SIG-M5 (cell line): ENCODE data around the gene KLF6.
A peak's percentile ranks its signal among the peaks of the same experiment; 100 is the strongest.

Source experiments
- DNase-seq: peaks from one replicate; lab custom pipeline; 2025; lab: John Stamatoyannopoulos, UW

The KLF6 gene

DNA sequence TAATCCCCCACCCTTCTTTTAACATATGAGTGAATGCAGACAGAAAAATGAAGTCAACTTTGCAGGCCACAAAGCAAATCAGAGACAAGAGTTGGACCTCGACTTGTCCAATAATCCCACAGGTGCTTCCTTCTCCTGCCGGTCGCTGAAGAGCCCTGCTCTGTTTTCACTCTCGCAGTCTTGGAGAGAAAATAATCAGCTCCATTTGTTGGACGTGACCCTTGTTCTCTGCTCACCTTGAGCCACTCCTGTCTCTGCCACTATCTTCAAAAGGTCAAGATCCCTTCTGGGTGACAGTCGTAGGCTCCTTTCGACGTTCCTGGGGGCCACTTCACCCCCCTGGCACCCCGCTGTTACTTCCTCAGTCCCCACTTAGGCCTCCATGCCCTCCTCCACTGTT lies 2.8 kb upstream of the KLF6 start:
- no peak for DNase-seq

DNA sequence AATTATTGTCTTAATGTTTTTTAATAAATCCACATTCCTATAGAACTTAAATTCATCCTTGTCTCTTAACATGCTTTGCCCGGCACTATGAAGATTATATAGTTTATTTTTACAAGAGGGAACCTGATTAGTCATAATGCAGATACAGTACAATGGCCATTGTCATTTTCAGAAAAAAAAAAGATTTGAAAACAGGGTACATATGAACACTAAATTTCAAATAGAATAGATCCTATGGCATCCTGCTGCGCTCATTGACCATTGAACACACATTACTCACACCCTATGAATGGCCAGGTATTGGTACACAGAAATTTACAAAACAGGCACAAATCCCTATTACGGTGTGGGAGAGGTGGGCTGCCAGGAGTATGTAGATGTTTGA lies 2.0 kb upstream of the KLF6 start:
- DNase-seq: no peak

DNA sequence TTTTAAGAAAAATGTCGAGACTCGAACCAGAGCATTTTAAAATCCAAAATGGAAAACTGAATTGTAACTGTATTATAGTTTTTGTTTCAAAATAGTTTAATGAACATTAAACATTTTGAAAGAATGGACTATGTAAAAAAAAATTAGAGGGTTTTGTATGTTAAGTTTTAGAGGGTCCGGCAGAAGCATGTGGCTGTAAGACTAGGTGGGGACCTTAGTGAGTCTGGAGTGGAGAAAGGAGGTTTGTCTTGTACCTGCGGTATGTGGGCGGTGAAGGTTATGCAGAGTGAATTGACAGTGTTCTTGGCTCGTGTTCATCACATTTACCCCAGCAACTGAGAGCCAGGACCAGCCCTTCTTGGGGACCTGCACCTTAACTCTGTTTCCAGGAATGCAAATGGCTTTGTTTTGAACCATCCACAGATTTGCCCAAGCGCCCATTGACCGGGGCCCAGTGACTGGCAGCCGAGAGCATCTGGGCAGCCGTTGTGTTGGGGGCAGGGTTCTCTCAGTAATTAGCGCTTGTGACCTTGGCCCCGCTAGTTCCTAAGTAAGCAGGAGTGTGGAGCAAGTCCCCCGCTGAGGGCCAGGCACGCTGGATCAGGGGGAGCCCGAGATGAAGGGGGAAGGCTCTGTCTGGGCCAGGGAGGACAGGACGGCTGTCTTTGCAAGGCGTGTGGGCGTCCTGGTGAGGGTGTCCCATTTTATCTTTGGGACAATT lies 1.4 kb upstream of the KLF6 start:
- DNase-seq: no peak

DNA sequence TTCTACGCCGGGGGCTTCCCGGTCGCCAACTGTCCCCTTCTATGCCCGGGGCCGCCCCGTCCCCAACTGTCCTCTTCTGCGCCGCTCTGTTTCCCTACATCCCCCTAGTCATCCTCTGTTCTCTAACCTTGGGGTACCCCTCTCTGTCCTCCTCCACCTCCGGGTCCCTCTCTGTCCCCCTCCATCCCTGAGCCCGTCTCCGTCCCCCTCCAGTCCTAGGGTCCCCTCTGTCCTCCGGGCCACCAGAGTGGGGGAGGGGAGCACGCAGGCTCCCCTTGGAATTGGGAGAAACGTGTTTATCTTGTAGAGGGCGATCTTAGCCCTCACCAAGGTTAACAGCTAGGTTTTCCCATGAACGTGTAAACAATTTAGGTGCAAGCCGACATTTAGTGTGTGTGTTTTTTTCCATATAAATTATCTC lies 852 bp upstream of the KLF6 start:
- no peak for DNase-seq

DNA sequence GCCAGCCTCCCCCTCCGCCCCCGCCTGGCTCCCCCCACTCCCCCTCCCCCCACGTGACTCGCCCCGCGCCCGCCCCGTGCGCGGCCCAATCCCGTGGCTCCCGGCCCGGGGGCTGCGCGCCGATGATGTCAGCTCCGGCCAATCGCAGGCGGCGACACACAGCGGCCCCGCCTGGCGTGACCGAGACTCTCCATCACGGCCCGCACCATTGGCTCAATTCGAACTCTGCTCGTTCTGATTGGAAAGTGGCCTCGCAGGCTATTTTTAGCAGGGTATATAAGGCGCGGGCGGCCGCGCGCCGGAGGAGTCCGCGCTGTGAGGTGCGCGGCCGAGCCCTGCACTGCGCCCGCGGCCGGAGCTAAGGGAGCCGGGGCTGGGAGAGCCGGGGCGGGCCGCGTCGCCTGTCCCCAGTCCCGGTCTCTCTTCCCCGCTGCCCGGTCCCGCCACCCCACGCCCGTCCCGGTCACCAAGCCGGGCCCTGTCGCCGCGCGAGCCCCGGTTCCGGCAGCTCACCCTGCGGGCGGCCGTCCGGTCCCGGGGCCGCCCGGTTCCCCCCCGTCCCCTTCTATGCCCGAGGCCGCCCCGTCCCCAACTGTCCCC lies 342 bp upstream of the KLF6 start:
- DNase-seq: peak; percentile 62

DNA sequence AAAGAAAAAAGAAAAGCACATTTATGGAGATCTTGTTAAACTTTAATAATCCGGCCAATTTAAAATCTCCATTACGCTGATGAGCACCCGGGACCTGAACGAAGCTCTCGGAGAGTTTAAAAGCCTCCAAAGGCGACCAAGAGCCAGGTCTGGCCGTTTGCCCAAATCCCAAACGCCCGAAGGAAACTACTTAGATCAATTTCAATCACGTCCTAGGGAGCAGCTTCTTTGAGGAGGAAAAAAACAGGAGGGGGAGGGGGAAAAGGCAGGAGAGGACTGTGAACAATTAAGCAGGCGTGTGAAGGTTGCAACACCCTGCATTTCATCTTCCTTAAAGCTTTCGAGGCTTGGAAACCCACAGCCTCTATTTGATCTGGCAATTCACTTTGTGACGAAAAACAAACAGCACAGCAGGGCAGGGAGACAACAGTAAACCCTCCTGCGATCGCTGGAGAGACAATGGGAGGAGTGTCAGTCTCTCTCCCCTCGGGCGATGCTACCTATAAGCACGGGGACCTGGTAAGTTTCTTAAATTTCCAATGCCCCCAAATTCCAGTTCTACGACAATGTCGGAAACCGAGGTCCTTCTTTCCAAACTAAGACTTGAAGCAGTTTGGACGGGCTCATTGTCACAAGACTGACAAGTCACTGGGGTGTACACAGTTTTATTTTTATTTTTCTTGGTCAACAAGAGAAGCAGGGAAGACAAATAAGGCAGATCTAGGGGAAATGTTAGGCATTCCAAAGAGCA lies 1.2 kb downstream of the KLF6 start:
- DNase-seq: peak; percentile 43

DNA sequence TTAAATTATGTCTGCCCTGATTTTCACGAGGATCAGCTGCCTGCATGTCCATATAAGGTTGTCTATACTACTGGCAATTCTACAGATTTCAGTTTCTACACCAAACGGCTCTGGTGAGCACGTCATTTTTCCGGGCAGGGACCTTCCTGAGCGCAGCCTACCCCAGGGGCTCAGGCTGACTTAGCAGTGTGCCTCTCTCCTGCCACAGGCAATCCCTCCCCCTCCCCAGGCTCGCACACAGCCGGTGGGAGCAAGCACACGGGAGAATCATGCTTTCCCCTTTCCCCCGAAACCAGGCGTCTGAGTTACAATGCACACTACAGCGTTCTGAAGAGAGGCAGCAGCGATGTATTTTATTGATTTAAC lies 1.7 kb downstream of the KLF6 start:
- no peak for DNase-seq

DNA sequence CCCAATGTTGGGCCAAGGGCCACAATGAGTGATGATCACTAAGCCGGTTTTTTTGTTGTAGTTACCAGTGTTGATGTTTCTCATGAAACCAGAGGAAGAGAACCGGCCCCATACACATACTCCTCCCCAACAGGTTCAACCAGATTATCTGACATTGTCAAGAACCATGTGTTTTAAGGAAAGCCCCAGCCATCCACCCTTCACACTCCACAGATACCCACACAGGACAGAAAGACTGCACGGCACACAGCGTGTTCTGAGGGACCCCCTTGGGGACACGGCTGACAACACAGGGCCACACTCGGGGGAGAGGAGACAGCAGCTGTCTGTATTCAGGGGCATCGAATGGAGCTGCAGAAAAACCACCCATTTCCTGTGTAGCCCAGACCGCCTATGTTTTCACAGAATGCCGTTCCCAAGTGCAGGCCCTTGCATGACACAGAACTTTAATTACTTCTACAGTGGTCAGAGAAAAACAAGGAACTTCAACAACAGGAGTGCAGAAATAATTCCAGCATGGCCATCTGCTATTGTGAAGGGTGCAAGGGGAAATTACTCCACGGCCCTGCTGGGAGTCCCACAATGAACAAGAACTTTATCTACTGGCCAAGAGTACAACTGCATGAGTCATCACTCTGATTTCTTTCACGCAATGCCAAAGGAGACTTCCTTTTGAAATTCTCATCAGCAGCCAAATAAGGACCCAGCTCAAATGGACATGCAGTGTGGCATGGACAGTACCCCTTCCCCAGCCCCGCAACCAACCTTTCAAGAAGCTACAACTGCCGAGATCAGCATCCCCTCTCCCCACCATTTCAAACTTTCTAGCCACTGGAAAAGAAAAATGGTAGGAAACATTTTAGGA lies 2.3 kb downstream of the KLF6 start:
- DNase-seq: peak; percentile 54

DNA sequence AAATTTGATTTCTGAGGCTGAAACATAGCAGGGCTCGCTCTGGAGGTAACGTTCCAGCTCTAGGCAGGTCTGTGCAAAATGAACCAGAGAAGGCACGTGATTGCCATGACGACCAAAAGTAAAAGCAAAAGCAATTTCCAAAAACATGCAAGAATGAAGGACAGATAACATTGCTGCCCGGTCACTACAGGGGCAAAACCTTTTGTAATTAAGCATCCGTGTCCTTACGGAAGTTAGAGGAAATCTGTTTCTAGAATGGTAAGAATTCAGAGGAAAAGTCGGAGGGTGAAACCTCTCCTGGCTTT lies 2.9 kb downstream of the KLF6 start:
- no peak for DNase-seq

DNA sequence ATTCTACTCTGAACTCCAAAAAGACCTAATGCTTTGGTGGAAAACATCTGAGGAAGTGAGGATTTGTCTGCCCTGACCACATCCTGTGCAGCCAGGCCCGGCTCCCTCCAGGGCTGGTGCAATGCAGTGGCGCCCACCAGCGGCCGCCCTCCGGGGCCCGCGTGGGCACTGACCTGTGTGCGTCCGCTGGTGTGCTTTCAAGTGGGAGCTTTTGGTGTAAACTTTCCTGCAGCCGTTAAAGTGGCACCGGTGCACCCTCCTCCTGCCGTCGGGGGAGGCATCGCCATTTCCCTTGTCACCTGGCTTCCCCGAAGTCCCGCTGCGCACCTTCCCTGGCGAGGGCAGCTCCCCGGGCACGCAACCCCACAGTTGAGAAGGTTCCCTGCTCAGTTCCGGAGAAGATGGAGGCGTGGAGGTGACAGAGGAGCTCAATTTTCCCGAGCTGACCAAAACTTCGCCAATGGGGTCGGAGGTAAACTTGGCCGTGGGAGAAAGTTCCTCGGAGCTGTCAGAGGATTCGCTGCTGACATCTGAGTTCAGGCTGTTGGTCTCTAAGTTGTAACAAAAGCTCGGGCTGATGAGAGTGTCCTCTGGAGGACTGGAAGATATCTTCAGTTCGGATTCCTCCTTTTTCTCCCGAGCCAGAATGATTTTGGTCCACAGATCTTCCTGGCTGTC lies 3.4 kb downstream of the KLF6 start:
- DNase-seq: no peak

DNA sequence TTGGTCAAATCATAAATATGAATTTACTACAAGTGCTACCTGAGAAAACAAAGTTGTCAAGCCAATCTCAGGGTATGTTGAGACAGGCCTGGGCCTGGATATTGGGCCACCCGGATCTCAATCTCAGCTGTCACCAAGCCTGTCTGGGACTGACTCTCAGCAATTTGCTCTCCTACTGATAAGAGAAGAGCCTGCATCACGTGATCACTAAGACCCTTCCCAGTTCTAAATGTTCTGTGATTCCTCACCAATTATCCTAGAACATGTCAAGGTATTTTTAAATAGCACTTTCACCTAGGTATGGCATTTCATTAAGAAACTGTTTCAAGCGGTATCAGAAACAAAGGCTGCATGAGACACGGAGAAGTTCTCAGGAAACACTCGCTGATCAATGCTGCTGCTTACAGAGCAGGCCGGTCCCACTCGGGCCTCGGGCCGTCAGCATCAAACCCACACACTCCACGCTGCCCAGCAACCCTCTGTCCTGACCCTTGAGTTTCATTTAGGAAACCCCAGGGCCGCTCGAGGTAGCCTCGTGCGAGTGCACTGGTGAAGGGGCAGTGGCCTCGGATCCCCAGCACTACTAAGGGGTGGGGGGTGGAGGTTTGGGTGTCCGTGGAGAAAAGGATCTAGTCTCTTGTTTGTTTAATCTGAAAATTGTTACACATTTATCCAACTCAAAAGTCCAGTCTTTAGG lies 4.1 kb downstream of the KLF6 start:
- no peak for DNase-seq

DNA sequence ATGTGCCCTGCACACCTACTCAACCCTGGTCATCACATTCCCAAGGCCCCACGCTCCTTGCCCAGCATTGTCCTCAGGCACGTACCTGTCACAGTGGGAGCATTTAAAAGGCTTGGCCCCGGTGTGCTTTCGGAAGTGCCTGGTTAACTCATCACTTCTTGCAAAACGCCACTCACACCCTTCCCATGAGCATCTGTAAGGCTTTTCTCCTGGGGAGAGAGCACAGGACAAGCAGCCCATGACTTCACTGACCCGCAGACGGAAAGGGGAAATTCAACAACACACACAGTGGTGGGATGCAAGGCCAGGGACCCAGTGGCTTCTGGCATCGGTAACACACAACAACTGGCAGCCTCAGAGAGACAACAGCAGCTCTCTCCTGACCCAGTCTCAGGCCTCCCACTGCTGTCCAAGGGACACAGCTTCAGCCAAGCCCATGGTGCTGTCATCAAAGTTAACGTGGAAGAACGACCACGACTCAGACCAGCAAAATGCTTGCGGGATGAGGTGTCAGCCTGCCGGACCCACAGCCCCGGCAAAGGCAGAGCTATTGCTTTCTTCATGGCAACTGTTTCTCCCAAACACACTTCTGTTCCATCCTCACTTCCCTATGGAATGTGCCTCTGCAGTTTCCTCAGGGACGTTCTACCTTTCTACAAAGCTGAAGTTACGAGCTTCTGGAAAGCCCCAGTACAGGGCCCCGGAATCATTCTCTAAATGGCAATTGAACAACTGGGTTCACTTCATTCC lies 4.8 kb downstream of the KLF6 start:
- no peak for DNase-seq

DNA sequence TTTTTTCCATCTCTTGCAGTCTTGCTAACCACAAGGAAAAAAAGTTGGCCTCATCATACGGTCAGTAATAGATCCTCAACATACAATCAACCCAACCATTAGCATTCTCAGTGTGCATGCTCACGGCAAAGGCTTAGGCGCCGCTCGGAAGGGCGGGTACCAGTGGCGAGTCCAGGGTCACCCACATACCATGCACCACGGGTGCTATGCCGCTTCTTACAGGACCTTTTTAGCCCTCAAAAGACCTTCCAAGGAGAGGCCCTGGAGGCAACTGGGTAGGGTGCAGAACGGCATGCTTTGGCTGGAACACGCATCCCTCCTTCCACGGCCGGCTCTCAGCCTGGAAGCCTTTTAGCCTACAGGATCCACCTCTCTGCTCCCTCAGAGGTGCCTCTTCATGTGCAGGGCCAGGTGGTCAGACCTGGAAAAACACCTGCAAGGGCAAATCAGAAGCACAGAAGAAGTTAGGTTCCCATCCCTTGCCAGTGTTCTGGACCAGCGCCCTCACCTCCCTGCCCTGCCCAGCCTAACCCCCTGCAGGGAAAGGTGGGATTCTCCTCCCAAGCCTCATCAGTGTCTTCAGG lies 5.8 kb downstream of the KLF6 start:
- DNase-seq: no peak

DNA sequence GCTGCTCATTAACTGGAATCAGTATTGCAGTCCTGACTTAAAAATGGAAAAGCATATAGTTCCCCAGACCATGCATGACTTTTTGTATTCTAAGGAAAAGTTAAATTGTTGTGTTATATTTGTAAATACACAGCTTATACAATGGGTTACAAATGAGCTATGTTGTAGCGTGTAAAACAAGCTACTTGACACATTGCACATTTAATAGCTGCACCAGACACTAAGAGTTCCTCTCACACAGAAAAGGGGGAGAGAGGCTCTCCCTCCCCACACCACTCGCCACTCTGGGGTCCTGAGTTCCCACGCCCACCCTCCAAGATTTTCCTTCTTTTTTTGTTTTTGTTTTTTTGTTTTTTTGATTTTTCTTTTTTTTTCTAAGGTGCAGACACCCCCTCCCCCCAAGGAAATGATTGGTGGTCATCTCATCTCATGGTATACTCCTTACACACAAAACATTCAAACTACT lies 6.3 kb downstream of the KLF6 start:
- no peak for DNase-seq

DNA sequence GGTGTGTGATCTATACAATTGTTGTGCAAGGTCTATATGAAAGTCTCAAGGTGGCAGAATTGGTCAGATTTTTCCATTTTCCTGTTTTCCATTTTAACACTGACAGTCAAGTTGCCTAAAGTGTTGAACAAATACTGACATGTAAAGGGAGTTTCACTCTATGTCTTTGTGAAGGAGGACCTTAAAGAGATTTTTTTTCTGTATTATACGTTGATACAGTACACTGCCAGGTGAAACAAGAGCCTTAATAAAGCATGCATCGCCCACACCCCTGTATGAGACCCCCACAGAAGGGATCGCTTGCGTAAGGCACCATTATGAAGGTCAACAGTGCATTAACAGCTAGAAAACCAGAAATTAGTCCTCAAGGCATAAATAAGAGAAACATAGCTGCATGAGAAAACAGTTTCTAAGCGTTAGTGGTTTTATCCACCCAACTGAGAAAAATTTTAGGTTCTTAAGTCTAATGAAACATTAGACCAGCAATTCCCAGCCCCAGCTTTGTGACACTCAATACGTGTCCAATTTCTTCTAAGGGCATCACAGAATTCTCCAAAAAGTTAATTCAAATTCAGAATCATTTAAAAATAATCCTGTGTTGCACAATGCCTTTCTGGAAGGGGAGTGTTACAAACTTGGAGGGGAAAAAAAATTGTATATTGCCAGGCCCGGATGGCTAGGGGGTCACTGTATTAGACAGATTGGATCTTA lies 6.9 kb downstream of the KLF6 start:
- DNase-seq: no peak

DNA sequence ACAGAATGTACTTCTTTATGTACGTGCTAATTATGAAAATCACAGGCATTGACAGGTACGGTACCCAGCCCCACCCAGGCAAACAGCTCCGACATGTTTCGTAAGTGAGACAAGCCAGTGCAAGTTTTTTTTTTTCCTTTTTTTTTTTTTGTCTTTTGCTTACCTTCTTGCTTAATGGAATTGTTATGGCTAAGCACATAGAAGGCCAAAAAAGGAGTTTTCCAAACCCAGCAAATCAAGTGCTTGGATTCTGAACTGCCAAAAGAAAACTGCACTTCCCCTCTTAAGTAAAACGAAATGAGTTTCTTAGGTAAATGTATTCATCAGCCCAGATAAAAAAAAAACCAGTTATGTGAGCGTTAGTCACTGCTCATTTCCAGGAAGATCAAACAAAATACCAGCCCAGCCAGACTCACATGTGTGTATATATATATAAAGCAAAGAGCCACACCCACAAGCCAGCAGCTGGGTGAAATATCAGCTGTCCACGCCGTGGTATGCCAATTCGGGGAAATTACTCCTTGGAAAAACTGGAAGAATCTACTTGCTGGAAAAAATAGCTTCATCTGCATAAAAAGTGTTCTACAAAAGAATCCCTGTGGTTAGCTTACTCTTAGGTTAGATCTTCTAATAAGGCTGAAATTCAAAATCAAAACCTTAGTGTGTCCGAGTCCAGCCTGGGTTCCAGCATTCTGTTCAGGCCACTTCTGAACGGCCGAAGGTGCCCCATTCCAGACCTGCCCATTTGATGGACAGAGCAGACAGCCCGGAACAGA lies 8.0 kb downstream of the KLF6 start:
- DNase-seq: no peak

DNA sequence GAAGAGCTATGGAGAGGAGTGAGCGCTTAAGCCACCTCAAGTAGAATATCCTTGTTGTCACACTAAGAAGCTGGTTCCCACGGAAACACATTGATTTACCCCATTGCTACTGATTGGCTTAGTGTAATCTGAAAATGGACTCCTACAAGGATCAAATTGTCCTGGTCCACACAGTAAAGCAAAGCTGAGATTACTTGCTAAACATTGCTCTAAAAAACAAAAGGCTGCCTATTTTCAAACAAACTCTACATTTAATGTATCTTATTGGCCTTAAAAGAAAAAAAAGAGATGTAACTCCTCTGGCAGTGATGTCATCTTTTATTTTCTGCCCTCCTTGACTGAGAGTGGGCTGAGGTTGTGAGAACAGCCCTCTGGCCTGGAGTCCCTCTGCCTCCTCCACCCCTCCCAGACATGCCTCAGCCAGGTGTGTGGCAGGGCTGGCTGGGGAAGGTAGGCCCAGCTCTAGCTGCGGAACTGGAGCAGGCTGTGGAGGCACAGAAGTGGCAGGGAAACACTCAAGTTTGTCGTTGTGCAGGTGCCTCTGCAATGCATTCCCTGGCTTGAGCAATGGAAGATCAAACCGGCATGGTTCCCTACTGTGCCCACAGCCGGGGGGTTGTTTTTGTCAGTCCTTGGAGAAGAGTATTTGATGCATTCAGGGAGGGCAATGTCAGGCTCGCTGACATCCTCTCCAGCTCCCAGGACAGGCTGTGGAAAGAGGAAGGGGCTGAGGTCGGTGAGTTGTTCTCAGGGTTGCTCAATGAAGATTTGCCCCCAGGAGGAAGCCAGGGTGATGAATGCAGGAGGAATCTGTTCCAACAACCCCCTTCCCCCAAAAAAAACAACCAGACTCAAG lies 9.1 kb downstream of the KLF6 start:
- DNase-seq: no peak
